Stimulated activated effector memory CD8-positive, alpha-beta T cell treated with anti-CD3 and anti-CD28 coated beads, Interleukin-12 subunit alpha, Interleukin-12 subunit beta, amount 100 ng/mL, for 72 hours (primary cell): ENCODE data around the gene TAL1.
"Not testable (repeated sequence)": the region's sequence is repeated elsewhere in the genome, so short reads cannot be mapped to it uniquely, and the experiment has no call there.

ENCODE experiments used
- ATAC-seq: fragments of 150-1000 bp; cut with Tn5 transposase; 2 replicates; pipeline ENCODE4 v1.10.0; 2021
- DNase-seq, 2 donors: peaks; one replicate each; pipeline ENCODE4 v3.0.0; 2021 to 2022; ENCODE audit warnings: low spot score in 2 of 2
- H3K27ac Mint-ChIP-seq: one replicate; pipeline ENCODE4 v1.8.0; 2022; ENCODE audit warnings: mild to moderate bottlenecking, mixed read lengths
- H3K36me3 Mint-ChIP-seq: one replicate; pipeline ENCODE4 v1.8.0; 2022; ENCODE audit warnings: mild to moderate bottlenecking, mixed read lengths
- H3K4me1 Mint-ChIP-seq: one replicate; pipeline ENCODE4 v1.8.0; 2022; ENCODE audit warnings: mixed read lengths
- H3K4me3 Mint-ChIP-seq: one replicate; pipeline ENCODE4 v1.8.0; 2022; ENCODE audit warnings: mild to moderate bottlenecking, mixed read lengths
- H3K9me3 Mint-ChIP-seq: one replicate; pipeline ENCODE4 v1.8.0; 2022; ENCODE audit warnings: mixed read lengths

TAL1 gene

GRCh38 chr1:47208374-47208850 lies 23.6 kb downstream of the TAL1 start:
- DNase-seq: no peak
- no peaks in the 10 kb centered on the region for H3K9me3 Mint-ChIP-seq
- no peak overlapping the region for H3K4me3 Mint-ChIP-seq
- ATAC-seq: no peak
- H3K4me1 Mint-ChIP-seq: peaks cover 6% of the 10 kb centered on the region
- no peaks in the 10 kb centered on the region for H3K36me3 Mint-ChIP-seq
- H3K27ac Mint-ChIP-seq: no peak overlapping the region

DNA sequence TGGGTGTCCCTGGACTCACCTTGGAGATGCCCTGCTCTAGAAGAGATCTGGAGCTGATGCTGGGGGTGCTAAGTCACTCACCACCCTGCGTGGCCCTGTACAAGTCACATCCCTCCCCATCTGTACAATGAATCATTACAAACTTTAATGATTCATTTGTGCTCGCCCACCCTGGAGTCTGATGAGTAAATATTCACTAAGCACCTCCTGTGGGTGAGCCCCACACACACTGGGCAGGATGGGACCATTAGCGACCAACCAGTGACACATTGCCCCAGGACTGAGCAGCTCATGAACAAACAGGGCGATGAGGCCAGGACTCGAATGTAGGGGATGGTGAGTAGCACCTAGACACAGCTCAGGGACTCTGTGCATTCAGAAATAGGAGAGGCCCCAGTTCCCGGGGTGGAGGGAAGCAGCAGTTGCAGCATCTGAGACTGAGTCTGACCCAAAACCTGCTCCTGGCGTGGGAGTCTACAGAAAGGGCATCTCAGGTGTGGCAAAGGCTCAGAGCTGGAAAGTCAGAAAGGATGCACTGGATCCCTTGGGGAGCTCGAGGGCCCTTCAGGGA lies 24.1 kb downstream of the TAL1 start:
- H3K27ac Mint-ChIP-seq: no peak overlapping the region
- no peaks in the 10 kb centered on the region for H3K9me3 Mint-ChIP-seq
- ATAC-seq: peak; percentile 93
- H3K36me3 Mint-ChIP-seq: no peaks in the 10 kb centered on the region
- no peak for DNase-seq
- H3K4me3 Mint-ChIP-seq: no peak overlapping the region
- peaks cover 6% of the 10 kb centered on the region for H3K4me1 Mint-ChIP-seq

- no peak overlapping the region for H3K27ac Mint-ChIP-seq
- ATAC-seq (no peak), DNase-seq (no peak)
- H3K4me1 Mint-ChIP-seq: peaks cover 6% of the 10 kb centered on the region
- no peaks in the 10 kb centered on the region for H3K36me3 Mint-ChIP-seq
- H3K9me3 Mint-ChIP-seq: no peaks in the 10 kb centered on the region
- no peak overlapping the region for H3K4me3 Mint-ChIP-seq
Observed at GRCh38 chr1:47205918-47206317, 26.1 kb downstream of the TAL1 start.

GRCh38 chr1:47203504-47203903 lies 28.5 kb downstream of the TAL1 start:
- H3K4me1 Mint-ChIP-seq, DNase-seq, H3K36me3 Mint-ChIP-seq, H3K9me3 Mint-ChIP-seq, ATAC-seq, H3K4me3 Mint-ChIP-seq, H3K27ac Mint-ChIP-seq: not testable (repeated sequence)

DNA sequence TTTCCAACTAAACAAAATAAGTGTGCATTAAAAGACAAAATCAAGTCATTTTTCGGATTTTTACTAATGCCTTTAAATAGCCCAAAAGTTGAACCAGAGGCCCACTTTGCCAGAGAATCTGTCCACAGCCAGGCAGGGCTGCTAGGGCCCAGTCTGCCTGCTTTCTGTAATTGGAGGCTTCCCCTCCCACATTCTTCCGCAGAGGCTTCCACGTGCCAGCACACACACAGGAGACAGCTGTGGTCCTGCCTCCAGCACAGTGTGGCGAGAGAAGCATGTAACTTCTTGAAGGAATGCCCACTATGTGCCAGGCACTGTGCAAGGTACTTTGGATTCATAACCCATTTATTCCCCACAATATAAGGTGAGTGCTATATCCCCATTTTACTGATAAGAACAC lies 30.8 kb downstream of the TAL1 start:
- H3K27ac Mint-ChIP-seq: no peak overlapping the region
- no peaks in the 10 kb centered on the region for H3K9me3 Mint-ChIP-seq
- no peaks in the 10 kb centered on the region for H3K4me1 Mint-ChIP-seq
- DNase-seq (no peak), ATAC-seq (no peak)
- no peak overlapping the region for H3K4me3 Mint-ChIP-seq
- H3K36me3 Mint-ChIP-seq: no peaks in the 10 kb centered on the region

GRCh38 chr1:47198214-47198613 lies 33.8 kb downstream of the TAL1 start:
- Mint-ChIP-seq H3K27ac (no peak overlapping the region), H3K36me3 (no peaks in the 10 kb centered on the region), H3K4me1 (peaks cover under 1% of the 10 kb centered on the region), H3K4me3 (no peak overlapping the region), H3K9me3 (no peaks in the 10 kb centered on the region)
- DNase-seq (no peak), ATAC-seq (no peak)

GRCh38 chr1:47196622-47197021 lies 35.4 kb downstream of the TAL1 start:
- Mint-ChIP-seq H3K4me1 (peaks cover 6% of the 10 kb centered on the region), H3K4me3 (no peak overlapping the region), H3K9me3 (no peaks in the 10 kb centered on the region), H3K27ac (no peak overlapping the region), H3K36me3 (no peaks in the 10 kb centered on the region)
- DNase-seq (no peak), ATAC-seq (no peak)

DNA sequence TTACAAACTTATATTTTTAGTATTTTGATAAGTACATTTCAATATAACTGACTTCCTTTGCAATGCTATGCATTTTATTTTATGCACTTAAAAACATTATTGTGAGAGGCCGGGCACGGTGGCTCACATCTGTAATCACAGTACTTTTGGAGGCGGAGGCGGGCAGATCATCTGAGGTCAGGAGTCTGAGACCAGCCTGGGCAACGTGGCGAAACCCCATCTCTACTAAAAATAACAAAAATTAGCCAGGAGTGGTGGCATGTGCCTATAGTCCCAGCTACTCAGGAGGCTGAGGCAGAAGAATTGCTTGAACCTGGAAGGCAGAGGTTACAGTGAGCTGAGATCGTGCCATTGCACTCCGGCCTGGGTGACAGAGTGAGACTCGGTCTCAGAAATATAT lies 36.0 kb downstream of the TAL1 start:
- not testable (repeated sequence) for H3K36me3 Mint-ChIP-seq, ATAC-seq, H3K27ac Mint-ChIP-seq, H3K9me3 Mint-ChIP-seq, H3K4me1 Mint-ChIP-seq, H3K4me3 Mint-ChIP-seq, DNase-seq

- DNase-seq: no peak
- H3K4me1 Mint-ChIP-seq: peaks cover 6% of the 10 kb centered on the region
- no peak overlapping the region for H3K4me3 Mint-ChIP-seq
- no peak overlapping the region for H3K27ac Mint-ChIP-seq
- no peaks in the 10 kb centered on the region for H3K9me3 Mint-ChIP-seq
- H3K36me3 Mint-ChIP-seq: no peaks in the 10 kb centered on the region
- no peak for ATAC-seq
Observed at GRCh38 chr1:47194311-47194710, 37.7 kb downstream of the TAL1 start.

DNA sequence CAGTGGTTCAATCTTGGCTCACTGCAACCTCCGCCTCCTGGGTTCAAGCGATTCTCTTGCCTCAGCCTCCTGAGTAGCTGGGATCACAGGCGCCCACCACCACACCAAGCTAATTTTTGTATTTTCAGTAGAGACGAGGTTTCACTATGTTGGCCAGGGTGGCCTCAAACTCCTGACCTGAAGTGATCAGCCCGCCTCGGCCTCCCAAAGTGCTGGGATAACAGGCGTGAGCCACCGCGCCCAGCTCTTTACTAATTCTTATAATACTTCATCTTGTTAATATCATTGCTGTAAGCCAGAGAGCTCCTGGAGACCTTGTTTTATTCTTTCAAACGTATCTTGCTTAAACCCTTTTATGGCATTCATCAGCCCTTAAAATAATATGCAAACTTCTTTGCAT lies 38.5 kb downstream of the TAL1 start:
- H3K27ac Mint-ChIP-seq, H3K36me3 Mint-ChIP-seq, ATAC-seq, H3K9me3 Mint-ChIP-seq, H3K4me1 Mint-ChIP-seq, H3K4me3 Mint-ChIP-seq, DNase-seq: not testable (repeated sequence)

DNA sequence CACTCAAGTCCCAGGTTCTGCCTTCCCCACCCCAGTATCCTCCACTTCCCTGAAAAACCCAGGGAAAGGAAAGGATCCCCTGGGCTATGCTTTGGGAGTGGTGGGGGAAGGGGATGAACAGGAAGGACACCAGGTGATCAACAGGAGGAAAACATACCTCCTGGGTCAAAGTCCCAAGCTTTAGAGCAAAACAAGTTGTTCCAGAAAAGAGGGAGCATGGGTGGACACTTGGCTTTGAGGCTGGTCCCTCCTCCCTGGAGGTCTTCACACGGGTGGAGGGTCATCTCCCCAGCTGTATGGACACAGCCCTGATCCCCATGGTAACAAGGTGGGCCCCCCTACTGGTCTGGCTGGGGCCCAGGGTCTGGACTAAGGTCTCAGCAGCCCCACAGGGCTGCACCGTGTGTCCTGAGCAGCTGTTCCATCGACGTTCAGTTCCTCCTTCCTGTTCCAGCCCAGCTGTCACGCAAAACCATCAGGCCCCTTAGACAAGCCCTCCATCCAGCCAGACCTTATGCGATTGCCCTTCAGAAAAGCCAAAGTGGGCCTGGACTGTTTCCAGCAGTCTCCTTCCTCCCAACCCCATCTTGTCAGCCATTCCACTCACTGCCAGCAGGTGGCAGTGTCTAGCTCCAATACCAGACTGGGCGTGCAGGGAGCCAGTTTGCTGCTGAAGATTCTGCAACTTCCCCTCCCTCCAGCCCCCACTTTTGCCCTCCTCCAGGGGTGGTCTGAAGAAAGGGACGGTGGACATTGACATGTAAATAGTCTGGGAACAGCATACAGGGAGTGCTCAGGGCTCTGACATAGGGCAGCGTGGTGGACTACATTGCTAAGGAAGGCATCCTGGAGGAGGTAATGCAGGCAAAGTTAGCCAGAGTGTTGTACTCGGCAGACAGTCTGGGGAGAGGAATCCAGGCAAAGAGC lies 39.3 kb downstream of the TAL1 start:
- no peak overlapping the region for H3K4me3 Mint-ChIP-seq
- no peaks in the 10 kb centered on the region for H3K9me3 Mint-ChIP-seq
- no peak overlapping the region for H3K27ac Mint-ChIP-seq
- peak; percentile 62 to 81 for DNase-seq
- no peaks in the 10 kb centered on the region for H3K36me3 Mint-ChIP-seq
- ATAC-seq: peak; percentile 58
- H3K4me1 Mint-ChIP-seq: peaks cover 6% of the 10 kb centered on the region

- H3K36me3 Mint-ChIP-seq: no peaks in the 10 kb centered on the region
- no peak for ATAC-seq
- H3K27ac Mint-ChIP-seq: no peak overlapping the region
- H3K4me1 Mint-ChIP-seq: peaks cover 6% of the 10 kb centered on the region
- no peak overlapping the region for H3K4me3 Mint-ChIP-seq
- no peak for DNase-seq
- H3K9me3 Mint-ChIP-seq: no peaks in the 10 kb centered on the region
Observed at GRCh38 chr1:47191940-47192457, 40.0 kb downstream of the TAL1 start.

DNA sequence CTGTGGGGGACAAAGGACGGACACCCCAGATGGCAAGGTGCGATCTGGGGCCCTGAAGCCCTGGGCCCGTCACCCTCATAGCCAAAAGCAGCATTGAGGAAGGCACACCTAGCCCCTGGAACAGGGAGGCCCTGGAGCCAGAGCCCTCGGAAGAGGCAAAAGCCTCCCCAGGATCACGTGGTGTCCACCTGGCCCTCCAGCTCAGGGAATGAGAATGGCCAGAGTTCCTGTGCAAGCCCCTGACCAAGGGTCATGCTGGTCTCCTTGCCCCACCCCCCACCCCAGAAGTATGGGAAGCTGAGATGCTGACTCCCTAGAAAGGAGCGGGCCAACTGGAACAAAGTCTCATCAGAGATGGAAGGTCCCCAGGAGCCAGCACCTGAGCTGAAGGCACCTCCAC lies 41.2 kb downstream of the TAL1 start:
- Mint-ChIP-seq H3K4me1 (peaks cover 6% of the 10 kb centered on the region), H3K36me3 (no peaks in the 10 kb centered on the region), H3K9me3 (no peaks in the 10 kb centered on the region), H3K27ac (no peak overlapping the region), H3K4me3 (no peak overlapping the region)
- ATAC-seq (no peak), DNase-seq (no peak)

DNA sequence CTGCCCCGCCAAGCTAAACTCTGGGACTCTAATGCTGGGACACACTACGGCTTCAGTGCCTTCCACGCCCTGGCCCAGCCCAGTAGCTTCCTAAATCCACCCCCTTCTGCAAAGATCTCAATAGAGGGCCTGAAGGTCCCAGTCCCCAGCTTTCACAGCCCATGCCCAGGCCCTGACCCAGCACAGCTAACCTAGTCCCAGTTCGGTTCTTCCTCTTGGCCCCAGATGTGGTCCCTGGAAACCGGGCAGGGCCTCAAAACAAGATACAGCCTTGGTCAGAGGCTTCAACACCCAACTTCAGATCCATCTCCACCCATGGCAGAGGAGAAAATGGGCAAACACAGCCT lies 41.5 kb downstream of the TAL1 start:
- H3K4me3 Mint-ChIP-seq: no peak overlapping the region
- no peaks in the 10 kb centered on the region for H3K36me3 Mint-ChIP-seq
- DNase-seq (peak in 1 of 2 donors; percentile 42), ATAC-seq (no peak)
- H3K4me1 Mint-ChIP-seq: peaks cover 6% of the 10 kb centered on the region
- H3K9me3 Mint-ChIP-seq: no peaks in the 10 kb centered on the region
- H3K27ac Mint-ChIP-seq: no peak overlapping the region

DNA sequence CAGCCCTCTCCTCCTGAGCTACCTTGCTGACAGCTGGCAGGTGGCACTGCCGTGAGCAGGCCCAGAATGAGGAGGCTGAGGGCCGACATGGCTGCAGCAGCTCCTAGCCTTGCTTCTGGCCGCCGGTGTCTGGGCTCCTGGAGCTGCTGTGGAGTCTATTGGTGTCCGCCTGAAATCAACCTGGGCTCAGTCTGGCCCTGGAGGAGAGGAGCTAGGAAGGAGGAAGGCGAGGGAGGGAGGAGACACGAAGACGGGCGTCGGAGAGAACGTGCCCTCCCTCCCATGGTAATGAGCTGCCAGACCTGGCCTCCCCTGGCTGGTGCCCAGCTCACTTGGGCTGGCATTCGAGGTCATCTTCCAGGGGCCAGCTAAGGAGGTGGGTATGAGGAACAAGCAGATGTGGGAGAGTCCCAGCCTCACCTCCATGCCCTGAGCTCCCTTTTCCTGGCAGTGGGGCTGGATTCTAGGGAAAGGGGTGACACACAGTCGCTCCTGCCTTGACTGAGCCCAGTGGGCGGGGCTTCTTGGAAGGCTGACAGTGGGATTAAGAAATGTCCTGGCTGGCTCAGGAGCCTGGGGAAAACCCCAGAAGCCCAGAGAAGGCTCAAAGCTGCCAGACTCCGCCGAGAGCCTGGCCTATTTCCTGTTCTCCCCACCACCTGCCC lies 42.0 kb downstream of the TAL1 start, which contains the start of gene PDZK1IP1:
Gene PDZK1IP1 (minus strand): TSS at position 193 of the 665 bp plus-strand sequence. CDS start 104 bp downstream, at position 89.
- Mint-ChIP-seq H3K36me3 (no peaks in the 10 kb centered on the region), H3K27ac (no peak within 1 kb of the TSS), H3K4me1 (peaks cover 6% of the 10 kb centered on the region), H3K9me3 (no peaks in the 10 kb centered on the region), H3K4me3 (no peak within 1 kb of the TSS)
- ATAC-seq (no peak), DNase-seq (peak in 1 of 2 donors; percentile 43)
